HTR-8/SVneo (cell line): ENCODE measurements around the gene B4GALNT1.
"Not testable (repeated sequence)": the region's sequence is repeated elsewhere in the genome, so short reads cannot be mapped to it uniquely, and the experiment has no call there.

ENCODE experiments used
- DNase-seq: peaks from one replicate; pipeline ENCODE4 v3.0.0; 2011; ENCODE audit warnings: low spot score, mixed read lengths; ENCODE audit not compliant: insufficient read length
- FAIRE-seq: peaks from 2 replicates; lab custom pipeline; 2011; peaks lifted over from hg19 to GRCh38; lab: Jason Lieb, UNC

The B4GALNT1 gene

GRCh38 chr12:57632958-57633840, at the start of gene B4GALNT1:
Gene B4GALNT1, minus strand, starts transcription at chr12:57633201. Its CDS starts 1,069 bp downstream, at chr12:57632132.
- DNase-seq (peak; percentile 83), FAIRE-seq (peak; percentile 84)

DNA sequence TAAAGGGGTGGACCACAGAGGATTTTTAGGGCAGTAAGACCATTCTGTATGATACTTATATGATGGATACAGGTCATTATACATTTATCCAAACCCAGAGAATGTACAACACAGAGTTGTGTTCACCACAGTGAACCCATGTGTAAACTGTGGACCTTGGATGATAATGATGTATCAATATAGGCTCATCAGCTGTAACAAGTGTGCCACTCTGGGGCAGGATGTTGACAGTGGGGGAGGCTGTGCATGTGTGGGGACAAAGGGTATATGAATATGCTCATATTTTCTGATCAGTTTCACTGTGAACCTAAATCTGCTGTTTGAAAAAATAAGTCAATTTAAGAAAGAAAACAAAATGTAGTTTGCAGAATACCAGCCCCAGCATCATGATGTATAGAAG, 46.7 kb upstream of the B4GALNT1 start:
- DNase-seq (no peak), FAIRE-seq (no peak)

DNA sequence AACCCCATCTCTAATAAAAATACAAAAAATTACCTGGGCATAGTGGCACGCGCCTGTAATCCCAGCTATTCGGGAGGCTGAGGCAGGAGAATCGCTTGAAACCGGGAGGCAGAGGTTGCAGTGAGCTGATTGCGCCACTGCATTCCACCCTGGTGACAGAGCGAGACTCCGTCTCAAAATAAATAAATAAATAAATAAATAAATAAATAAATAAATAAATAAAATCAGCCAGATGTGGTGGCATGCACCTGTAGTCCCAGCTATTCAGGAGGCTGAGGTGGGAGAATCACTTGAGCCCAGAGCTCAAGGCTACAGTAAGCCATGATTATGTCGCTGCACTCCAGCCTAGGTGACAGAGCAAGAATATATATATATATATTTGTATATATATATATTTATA, 44.9 kb upstream of the B4GALNT1 start:
- FAIRE-seq, DNase-seq: not testable (repeated sequence)

GRCh38 chr12:57674691-57675090, 41.7 kb upstream of the B4GALNT1 start:
- FAIRE-seq (no peak), DNase-seq (no peak)

DNA sequence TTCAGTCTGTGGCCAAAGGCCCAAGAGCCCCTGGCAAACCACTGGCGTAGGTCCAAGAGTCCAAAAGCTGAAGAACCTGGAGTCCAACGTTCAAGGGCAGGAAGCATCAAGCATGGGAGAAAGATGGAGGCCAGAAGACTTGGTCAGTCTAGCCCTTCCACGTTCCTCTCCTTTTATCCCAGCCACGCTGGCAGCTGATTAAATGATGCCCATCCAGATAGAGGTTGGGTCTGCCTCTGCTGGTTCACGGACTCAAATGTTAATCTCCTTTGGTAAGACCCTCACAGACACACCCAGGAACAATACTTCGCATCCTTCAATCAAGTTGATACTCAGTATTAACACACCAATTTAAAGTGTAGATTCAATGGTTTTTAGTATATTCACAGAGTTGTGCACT, 39.8 kb upstream of the B4GALNT1 start:
- no peak for DNase-seq
- FAIRE-seq: no peak

GRCh38 chr12:57671811-57672210, 38.8 kb upstream of the B4GALNT1 start:
- not testable (repeated sequence) for DNase-seq, FAIRE-seq

DNA sequence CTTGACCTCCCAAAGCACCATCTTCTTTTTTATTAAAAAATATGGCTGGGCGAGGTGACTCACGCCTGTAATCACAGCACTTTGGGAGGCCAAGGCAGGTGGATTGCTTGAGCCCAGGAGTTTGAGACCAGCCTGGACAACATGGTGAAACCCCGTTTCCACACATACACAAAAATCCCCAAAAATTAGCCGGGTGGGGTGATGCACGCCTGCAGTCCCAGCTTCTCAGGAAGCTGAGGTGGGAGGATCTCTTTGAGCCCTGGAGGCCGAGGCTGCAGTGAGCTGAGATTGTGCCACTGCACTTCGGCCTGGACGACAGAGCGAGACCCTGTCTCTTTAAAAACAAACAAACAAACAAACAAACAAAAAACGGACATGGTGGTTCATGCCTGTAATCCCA, 36.7 kb upstream of the B4GALNT1 start:
- not testable (repeated sequence) for DNase-seq, FAIRE-seq

GRCh38 chr12:57666897-57667296, 33.9 kb upstream of the B4GALNT1 start:
- DNase-seq (no peak), FAIRE-seq (no peak)

GRCh38 chr12:57665066-57665820, 32.2 kb upstream of the B4GALNT1 start:
- not testable (repeated sequence) for FAIRE-seq, DNase-seq

DNA sequence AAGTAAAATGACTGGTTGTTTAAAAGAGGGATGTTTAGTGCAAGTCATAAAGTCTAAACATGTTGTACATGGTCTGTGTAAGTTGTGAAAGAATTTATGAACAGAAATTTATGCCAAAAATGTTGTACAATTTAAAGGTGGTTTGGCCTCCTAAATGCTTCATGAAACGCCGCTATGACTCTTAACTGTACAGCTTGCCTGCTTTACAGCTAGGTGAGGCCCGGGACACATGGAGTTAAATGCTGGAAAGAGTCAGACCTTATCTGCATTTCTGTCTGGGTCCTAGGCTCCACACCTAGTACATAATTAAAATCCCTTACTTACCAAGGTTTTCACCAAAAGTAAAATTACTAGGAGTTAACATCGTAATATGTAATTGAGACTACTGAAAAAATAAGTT, 28.4 kb upstream of the B4GALNT1 start:
- FAIRE-seq (no peak), DNase-seq (no peak)

GRCh38 chr12:57658890-57659289, 25.9 kb upstream of the B4GALNT1 start:
- no peak for FAIRE-seq
- DNase-seq: no peak

DNA sequence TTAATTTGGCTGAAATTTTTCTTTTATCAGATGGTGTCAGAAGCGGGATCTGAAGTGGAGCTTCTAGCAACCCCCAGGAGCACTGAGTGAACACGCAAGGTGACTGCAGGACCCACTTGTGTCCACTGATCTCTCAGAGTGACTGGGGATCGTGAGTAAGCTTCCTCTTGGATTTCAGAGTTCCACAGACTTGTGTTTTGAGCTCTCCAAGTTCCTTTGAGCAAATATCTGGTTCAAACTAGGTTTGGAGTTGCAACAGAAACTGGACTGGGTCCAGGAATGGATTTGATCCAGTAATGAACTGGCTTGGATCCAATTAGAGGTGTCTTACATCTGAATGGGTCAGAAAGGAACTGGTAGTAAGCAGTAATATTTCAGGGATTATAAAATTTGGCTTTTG, 24.7 kb upstream of the B4GALNT1 start:
- DNase-seq (no peak), FAIRE-seq (no peak)

DNA sequence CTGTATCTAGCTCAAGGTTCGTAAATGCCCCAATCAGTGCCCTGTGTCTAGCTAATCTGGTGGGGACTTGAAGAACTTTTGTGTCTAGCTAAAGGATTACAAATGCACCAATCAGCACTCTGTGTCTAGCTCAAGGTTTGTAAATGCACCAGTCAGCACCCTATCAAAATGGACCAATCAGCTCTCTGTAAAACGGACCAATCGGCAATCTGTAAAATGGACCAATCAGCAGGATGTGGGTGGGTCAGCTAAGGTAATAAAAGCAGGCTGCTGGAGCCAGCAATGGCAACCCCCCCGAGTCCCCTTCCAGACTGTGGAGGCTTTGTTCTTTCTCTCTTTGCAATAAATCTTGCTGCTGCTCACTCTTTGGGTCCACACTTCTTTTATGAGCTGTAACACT, 23.4 kb upstream of the B4GALNT1 start:
- not testable (repeated sequence) for FAIRE-seq, DNase-seq

GRCh38 chr12:57655541-57656240, 22.7 kb upstream of the B4GALNT1 start:
- FAIRE-seq: no peak
- no peak for DNase-seq

DNA sequence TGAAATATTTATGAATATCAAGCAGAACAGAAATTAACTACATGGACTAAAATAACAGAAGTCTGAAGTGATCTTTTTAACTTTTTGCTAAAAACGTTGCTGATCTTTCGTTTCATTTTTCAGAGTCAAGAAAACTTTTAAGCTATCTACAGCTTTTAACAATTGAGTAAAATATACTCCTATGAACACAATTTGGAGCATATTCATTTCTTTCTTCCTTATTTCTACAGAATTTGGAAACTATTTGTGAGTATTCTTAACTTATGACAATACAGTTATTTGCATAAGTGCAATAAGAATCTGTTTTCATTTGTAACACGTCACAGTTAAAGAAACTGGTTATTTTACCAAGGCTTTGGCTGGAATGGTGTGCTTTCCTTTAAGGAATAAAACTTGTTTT, 21.0 kb upstream of the B4GALNT1 start:
- DNase-seq (no peak), FAIRE-seq (no peak)

DNA sequence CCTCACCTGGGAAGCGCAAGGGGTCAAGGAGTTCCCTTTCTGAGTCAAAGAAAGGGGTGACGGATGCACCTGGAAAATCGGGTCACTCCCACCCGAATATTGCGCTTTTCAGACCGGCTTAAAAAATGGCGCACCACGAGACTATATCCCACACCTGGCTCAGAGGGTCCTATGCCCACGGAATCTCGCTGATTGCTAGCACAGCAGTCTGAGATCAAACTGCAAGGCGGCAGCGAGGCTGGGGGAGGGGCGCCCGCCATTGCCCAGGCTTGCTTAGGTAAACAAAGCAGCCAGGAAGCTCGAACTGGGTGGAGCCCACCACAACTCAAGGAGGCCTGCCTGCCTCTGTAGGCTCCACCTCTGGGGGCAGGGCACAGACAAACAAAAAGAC, 13.7 kb upstream of the B4GALNT1 start:
- not testable (repeated sequence) for FAIRE-seq, DNase-seq

- not testable (repeated sequence) for FAIRE-seq, DNase-seq
These were observed 13.1 kb upstream of the B4GALNT1 start for GRCh38 chr12:57645990-57646658.

- DNase-seq: no peak
- FAIRE-seq: no peak
These were observed 8.9 kb upstream of the B4GALNT1 start for GRCh38 chr12:57641699-57642442.
